Activated CD8-positive, alpha-beta memory T cell treated with anti-CD3 and anti-CD28 coated beads, Interleukin-2, amount 10 ng/mL, durations not matched to agents 7 days and 5 days (primary cell): ENCODE results near the gene ANXA9. TPM values are rescaled to one million over a fixed set of nuclear protein-coding genes. Genes with fewer than 3 reads are reported as not detected.
A peak's percentile ranks its signal among the peaks of the same experiment; 100 is the strongest.

Source experiments
- ATAC-seq: fragments of 150-1000 bp; cut with Tn5 transposase; one replicate; pipeline ENCODE4 v1.10.0; 2021; ENCODE audit warnings: moderate library complexity
- CTCF ChIA-PET: fragments of 350-600 bp; sonication (Branson Sonifier 250); formaldehyde crosslinking; loops from one replicate; lab custom pipeline; 2021; ENCODE audit warnings: antibody characterized with exemption; lab: Charles Lee
- DNase-seq: peaks from one replicate; pipeline ENCODE4 v3.0.0-alpha.2; 2020
- H3K27ac Mint-ChIP-seq: one replicate; pipeline ENCODE4 v1.8.0; 2021; ENCODE audit warnings: mild to moderate bottlenecking, mixed read lengths
- H3K27me3 Mint-ChIP-seq: one replicate; pipeline ENCODE4 v1.8.0; 2021; ENCODE audit warnings: mixed read lengths
- H3K36me3 Mint-ChIP-seq: one replicate; pipeline ENCODE4 v1.8.0; 2021; ENCODE audit warnings: mild to moderate bottlenecking, mixed read lengths
- H3K4me1 Mint-ChIP-seq: one replicate; pipeline ENCODE4 v1.8.0; 2021; ENCODE audit warnings: mixed read lengths
- H3K4me3 Mint-ChIP-seq: one replicate; pipeline ENCODE4 v1.8.0; 2021; ENCODE audit warnings: mild to moderate bottlenecking, moderate library complexity, mixed read lengths
- H3K9me3 Mint-ChIP-seq: one replicate; pipeline ENCODE4 v1.8.0; 2022; ENCODE audit warnings: low read depth, mixed read lengths
- total RNA-seq, 2 experiments: library from RNA; stranded (reverse); gene quantifications; one replicate each; pipeline ENCODE4 v1.2.3, GENCODE V29; 2021

ANXA9 gene
- total RNA-seq, 2 experiments from 2014 or later = 0.23 TPM; not detected in 1

DNA sequence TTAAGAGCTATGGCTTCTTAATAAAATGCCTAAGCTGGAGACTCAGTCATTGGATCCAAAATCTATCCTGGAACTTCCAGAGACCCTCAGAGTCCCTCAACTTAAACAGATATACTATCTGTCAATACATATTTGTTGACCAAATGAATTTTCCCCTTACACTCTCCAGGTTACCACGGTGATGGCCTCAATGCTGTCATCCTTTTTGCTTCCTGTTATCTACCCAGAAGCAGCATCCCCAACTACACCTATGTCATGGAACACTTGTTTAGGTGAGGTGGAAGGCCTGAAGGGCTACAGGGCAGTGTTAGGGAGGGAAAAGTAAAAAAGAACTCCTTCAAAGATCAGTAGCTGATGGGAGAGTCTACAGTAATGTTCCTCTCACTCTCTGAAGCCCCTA, 61.1 kb downstream of the ANXA9 start:
- no peaks in the 10 kb centered on the region for H3K36me3 Mint-ChIP-seq
- H3K4me1 Mint-ChIP-seq = peaks cover 24% of the 10 kb centered on the region
- ATAC-seq (no peak), DNase-seq (peak; percentile 50)
- no peak overlapping the region for H3K4me3 Mint-ChIP-seq
- H3K27me3 Mint-ChIP-seq = no peaks in the 10 kb centered on the region
- no peak overlapping the region for H3K27ac Mint-ChIP-seq
- CTCF ChIA-PET = interaction anchor here (1.0 to 1.5 kb wide), 3 partner anchors 12 to 48 kb away, joined by 3 to 8 read pairs (median 4); no protein-coding TSS in a partner anchor
- no peaks in the 10 kb centered on the region for H3K9me3 Mint-ChIP-seq

Other genes with a start within 250 kb of the ANXA9 start
- gene CTSS, start 216.5 kb upstream of the ANXA9 start, total RNA-seq = 10 to 100 TPM; 85.3 to 95.9 TPM
- 1 to 10 TPM; 5.7 to 6.4 TPM for gene CTSK, start 174.0 kb upstream of the ANXA9 start, total RNA-seq
- 10 to 100 TPM; 35.7 to 49.7 TPM for gene ARNT, start 105.7 kb upstream of the ANXA9 start, total RNA-seq
- not detected for gene CTXND2, start 95.2 kb upstream of the ANXA9 start, total RNA-seq
- 10 to 100 TPM; 61.5 to 67.6 TPM for gene SETDB1, start 55.9 kb upstream of the ANXA9 start, total RNA-seq
- gene CERS2, start 7.5 kb upstream of the ANXA9 start, total RNA-seq = 100 to 1,000 TPM; 144 to 170 TPM
- gene MINDY1, start 24.6 kb downstream of the ANXA9 start, total RNA-seq = 1 to 10 TPM; 4.2 to 7.0 TPM
- 10 to 100 TPM; 14.7 to 17.4 TPM for gene PRUNE1, start 26.2 kb downstream of the ANXA9 start, total RNA-seq
- 1 to 10 TPM; 1.0 to 2.0 TPM for gene BNIPL, start 54.3 kb downstream of the ANXA9 start, total RNA-seq
- gene C1orf56, start 65.5 kb downstream of the ANXA9 start, total RNA-seq = 1 to 10 TPM; 1.2 to 2.0 TPM
- gene CDC42SE1, start 77.3 kb downstream of the ANXA9 start, total RNA-seq = 100 to 1,000 TPM; 214 to 235 TPM
- gene MLLT11, start 78.1 kb downstream of the ANXA9 start, total RNA-seq = 1 to 10 TPM; 4.1 to 5.0 TPM
- gene GABPB2, start 88.5 kb downstream of the ANXA9 start, total RNA-seq = 10 to 100 TPM; 20.0 to 23.9 TPM
- 1 to 10 TPM in 1 of 2 experiments, under 1 TPM in 1; 0.84 to 1.7 TPM for gene SEMA6C, start 164.3 kb downstream of the ANXA9 start, total RNA-seq
- gene TNFAIP8L2, start 174.4 kb downstream of the ANXA9 start, total RNA-seq = 10 to 100 TPM; 14.5 to 17.6 TPM
- 1 to 10 TPM; 4.4 to 4.9 TPM for gene LYSMD1, start 183.6 kb downstream of the ANXA9 start, total RNA-seq
- 10 to 100 TPM; 60.6 to 69.6 TPM for gene SCNM1, start 183.9 kb downstream of the ANXA9 start, total RNA-seq
- 1 to 10 TPM; 2.9 to 3.6 TPM for gene TMOD4, start 193.7 kb downstream of the ANXA9 start, total RNA-seq
- 10 to 100 TPM; 78.3 to 86.2 TPM for gene VPS72, start 207.9 kb downstream of the ANXA9 start, total RNA-seq
- 10 to 100 TPM; 55.2 to 70.3 TPM for gene PIP5K1A, start 216.3 kb downstream of the ANXA9 start, total RNA-seq